Hepatocyte (in vitro differentiated cells): Measurements from ENCODE around the gene RCVRN.

Experiments used
- CTCF ChIP-seq: fragments of 200-600 bp; sonication (generic); IDR thresholded peaks from 2 replicates; pipeline ENCODE4 v1.5.1; 2016; ENCODE audit warnings: antibody characterized with exemption, mild to moderate bottlenecking; ENCODE audit not compliant: poor library complexity
- EZH2phosphoT487 ChIP-seq: fragments of 200-600 bp; sonication (generic); IDR thresholded peaks from one replicate; pipeline ENCODE4 v1.6.1; 2018; ENCODE audit warnings: antibody characterized with exemption, mild to moderate bottlenecking, low read depth, moderate library complexity; ENCODE audit not compliant: unreplicated experiment, severe bottlenecking

GRCh38 chr17:9862949-9863348 is 42.1 kb downstream of the RCVRN start:
- TF ChIP-seq CTCF (no peak), EZH2phosphoT487 (no peak)
